Smooth muscle cell (in vitro differentiated cells): Measurements from ENCODE around the gene DOCK1. TPM values are rescaled to one million over a fixed set of nuclear protein-coding genes. Genes with fewer than 3 reads are reported as not detected.

Experiments
- DNase-seq: peaks from one replicate; lab custom pipeline; 2025; ENCODE audit not compliant: unreplicated experiment; lab: John Stamatoyannopoulos, UW
- H2AFZ ChIP-seq: fragments of 200-600 bp; sonication (generic); 2 replicates; pipeline ENCODE4 v1.6.0; 2016; ENCODE audit warnings: antibody characterized with exemption, low read depth, mild to moderate bottlenecking
- H3F3A ChIP-seq: fragments of 200-600 bp; sonication (generic); 2 replicates; pipeline ENCODE4 v1.6.0; 2017; ENCODE audit warnings: antibody characterized with exemption, low read depth
- H3K27ac ChIP-seq: fragments of 200-600 bp; sonication (generic); 2 replicates; pipeline ENCODE4 v1.5.1; 2016; ENCODE audit warnings: low read depth, mild to moderate bottlenecking
- H3K27me3 ChIP-seq: fragments of 200-600 bp; sonication (generic); 2 replicates; pipeline ENCODE4 v1.6.1; 2016; ENCODE audit warnings: low read depth, mild to moderate bottlenecking
- H3K36me3 ChIP-seq: fragments of 200-600 bp; sonication (generic); 2 replicates; pipeline ENCODE4 v1.5.1; 2016; ENCODE audit warnings: low read depth
- H3K4me1 ChIP-seq: fragments of 200-600 bp; sonication (generic); 2 replicates; pipeline ENCODE4 v1.5.1; 2016; ENCODE audit warnings: low read depth
- H3K4me2 ChIP-seq: fragments of 200-600 bp; sonication (generic); 2 replicates; pipeline ENCODE4 v1.6.0; 2016; ENCODE audit warnings: mild to moderate bottlenecking
- H3K4me3 ChIP-seq: fragments of 200-600 bp; sonication (generic); 2 replicates; pipeline ENCODE4 v1.5.1; 2016; ENCODE audit warnings: mild to moderate bottlenecking
- H3K79me2 ChIP-seq: fragments of 200-600 bp; sonication (generic); 2 replicates; pipeline ENCODE4 v1.6.0; 2016; ENCODE audit warnings: low read depth, mild to moderate bottlenecking
- H3K9ac ChIP-seq: fragments of 200-600 bp; sonication (generic); 2 replicates; pipeline ENCODE4 v1.6.0; 2016; ENCODE audit warnings: low read depth
- H3K9me3 ChIP-seq: fragments of 200-600 bp; sonication (generic); replicated peaks from 2 replicates; pipeline ENCODE4 v1.5.1; 2016; ENCODE audit warnings: low read depth
- H4K20me1 ChIP-seq: fragments of 200-600 bp; sonication (generic); 2 replicates; pipeline ENCODE4 v1.6.0; 2016; ENCODE audit warnings: low read depth
- CTCF ChIP-seq: fragments of 200-600 bp; sonication (generic); IDR thresholded peaks from 2 replicates; pipeline ENCODE4 v1.5.1; 2017; ENCODE audit warnings: borderline replicate concordance, mild to moderate bottlenecking, antibody characterized with exemption; ENCODE audit not compliant: insufficient read depth, poor library complexity, severe bottlenecking
- WGBS: methylation state at CpG from one replicate; pipeline ENCODE4 v1.1.7; 2016; ENCODE audit warnings: low lambda C conversion rate; 5-methylcytosine and 5-hydroxymethylcytosine counted together
- polyA plus RNA-seq: library from polyadenylated mRNA; unstranded; fragments of >200 nt; fragmentation: Nextera tagmentation; extraction: Ambion mirVana; gene quantifications from 2 replicates; pipeline ENCODE4 v1.2.1, GENCODE V29; 2016
- total RNA-seq: library from RNA; depleted of rRNA; stranded (reverse); fragments of >200 nt; gene quantifications from 2 replicates; pipeline ENCODE4 v1.2.3, GENCODE V29; 2014

Gene DOCK1
- total and polyA plus RNA-seq, 2 experiments from 2014 or later: 18.4 to 37.1 TPM

DNA sequence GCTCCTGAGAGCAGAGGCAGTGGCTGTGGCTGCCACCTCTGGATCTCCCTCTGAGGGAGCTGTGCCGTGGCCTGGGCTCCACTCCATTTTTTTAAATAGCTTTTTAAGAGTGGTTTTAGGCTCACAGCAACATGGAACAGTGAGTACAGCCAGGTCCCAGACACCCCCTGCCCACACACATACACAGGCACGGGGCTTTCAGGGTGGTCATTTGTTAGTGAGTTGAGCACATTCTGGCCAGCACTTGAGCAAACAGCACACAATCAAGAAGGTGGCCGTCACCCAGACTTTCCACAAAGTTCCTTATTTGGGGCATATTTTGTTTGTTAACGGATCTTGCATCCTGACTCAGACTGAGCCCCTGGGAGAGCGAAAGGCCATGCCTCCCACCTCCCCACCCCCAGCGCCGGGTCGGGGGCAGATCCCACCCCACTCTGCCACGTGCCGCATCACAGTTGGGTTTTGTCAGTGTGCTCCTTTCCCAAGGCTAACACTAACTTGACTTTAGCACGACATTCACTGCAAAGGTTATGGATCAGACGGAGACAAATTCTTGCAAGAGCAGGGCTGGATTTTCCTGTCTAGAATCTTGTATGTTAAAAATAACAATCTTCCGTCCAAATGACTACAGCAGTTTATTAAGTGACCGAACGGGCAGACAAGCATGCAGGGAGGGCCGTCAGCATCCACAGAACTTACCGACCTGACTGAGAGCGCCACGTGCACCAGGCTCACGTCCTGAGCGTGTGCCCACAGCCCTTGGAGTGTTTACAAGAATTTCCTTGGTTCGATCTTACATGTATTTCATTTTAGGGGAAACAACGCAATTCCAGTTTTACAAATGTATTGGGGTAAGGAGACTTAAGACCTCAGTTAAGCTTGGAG, 487.4 kb downstream of the DOCK1 start:
- Histone ChIP-seq H3K4me2 (no peak overlapping the region), H3K36me3 (no peaks in the 10 kb centered on the region), H2AFZ (no peak overlapping the region), H3K79me2 (no peaks in the 10 kb centered on the region), H3K9ac (no peak overlapping the region), H3K4me1 (no peaks in the 10 kb centered on the region), H4K20me1 (no peaks in the 10 kb centered on the region), H3K27ac (no peak overlapping the region), H3K4me3 (no peak overlapping the region), H3K27me3 (no peaks in the 10 kb centered on the region), H3K9me3 (no peaks in the 10 kb centered on the region), H3F3A (no peaks in the 10 kb centered on the region)
- WGBS: 69% methylated on average over 23 of the region's 23 CpGs
- no peak for TF ChIP-seq CTCF
- no peak for DNase-seq

DNA sequence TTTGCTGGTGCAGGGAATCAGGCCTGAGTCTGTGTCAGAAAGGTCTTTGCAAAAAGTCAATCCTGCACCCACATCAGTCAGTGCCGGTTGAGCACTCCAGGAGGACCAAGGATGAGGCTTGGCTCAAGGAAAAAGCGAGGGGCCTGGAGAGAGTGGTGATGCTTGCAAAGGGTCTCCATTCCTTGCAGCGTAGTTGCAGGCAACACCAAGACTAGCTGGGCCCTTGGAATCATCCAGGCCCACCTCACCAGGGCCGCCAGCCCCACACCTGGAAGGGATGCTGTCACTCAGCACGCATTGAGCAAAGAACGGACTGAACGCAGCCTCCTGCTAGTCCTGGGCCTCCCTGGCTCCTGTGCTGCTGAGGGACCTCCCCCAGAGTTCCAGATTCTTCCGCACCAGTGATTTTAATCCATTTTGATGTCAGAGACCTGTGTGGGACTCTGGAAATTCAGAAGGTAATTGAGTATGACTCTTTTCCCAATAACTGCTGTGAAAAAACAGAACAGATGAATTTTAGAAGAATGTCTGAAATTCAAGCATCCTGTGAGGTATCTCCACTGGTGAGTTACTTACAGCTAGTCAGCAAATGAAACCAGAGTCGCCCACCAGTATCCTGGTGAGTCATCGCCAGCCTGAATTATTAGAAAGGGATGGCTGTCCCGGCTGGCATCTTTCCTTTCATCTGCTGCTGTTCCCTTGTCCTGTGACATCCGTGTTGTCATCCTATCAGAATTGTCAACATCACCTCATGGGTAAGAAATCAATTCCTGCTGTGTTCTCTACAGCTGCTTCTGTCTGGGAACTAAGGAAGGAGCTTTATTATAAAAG, 493.1 kb downstream of the DOCK1 start:
- no peaks in the 10 kb centered on the region for H3K36me3 ChIP-seq
- peaks cover 5% of the 10 kb centered on the region for H3K4me1 ChIP-seq
- no peak overlapping the region for H2AFZ ChIP-seq
- H3K4me3 ChIP-seq: no peak overlapping the region
- H3K4me2 ChIP-seq: peak overlapping the region; percentile 64
- H4K20me1 ChIP-seq: peaks cover 11% of the 10 kb centered on the region
- H3K9me3 ChIP-seq: no peaks in the 10 kb centered on the region
- H3K27me3 ChIP-seq: no peaks in the 10 kb centered on the region
- H3F3A ChIP-seq: no peaks in the 10 kb centered on the region
- H3K79me2 ChIP-seq: no peaks in the 10 kb centered on the region
- no peak for DNase-seq
- no peak overlapping the region for H3K9ac ChIP-seq
- WGBS: 67% methylated on average over 11 of the region's 12 CpGs
- peak overlapping the region; percentile 58 for H3K27ac ChIP-seq
- no peak for TF ChIP-seq CTCF

DNA sequence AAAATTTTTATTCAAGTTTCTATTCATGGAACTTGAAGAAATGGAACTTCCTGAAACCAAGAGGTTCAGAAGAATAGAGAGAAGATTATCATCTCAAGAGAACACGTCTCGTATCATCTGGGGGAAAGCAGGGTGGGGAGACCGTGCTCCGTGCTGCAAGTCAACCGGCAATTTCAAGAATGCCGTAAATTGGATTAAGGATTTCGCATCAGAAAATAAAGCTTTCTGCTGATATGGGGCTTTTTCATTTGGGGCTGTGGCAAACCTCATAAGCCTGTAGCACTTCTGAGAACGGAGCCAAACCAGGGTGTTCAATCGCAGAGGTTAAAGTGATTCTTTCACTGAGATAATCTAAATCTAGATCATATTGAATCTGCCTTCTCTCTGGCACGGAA, 493.7 kb downstream of the DOCK1 start:
- TF ChIP-seq CTCF: no peak
- Histone ChIP-seq H3K27me3 (no peaks in the 10 kb centered on the region), H3K4me3 (no peak overlapping the region), H3K4me1 (peaks cover 5% of the 10 kb centered on the region), H4K20me1 (peaks cover 11% of the 10 kb centered on the region), H3K9ac (no peak overlapping the region), H3K27ac (peak overlapping the region; percentile 58), H3K36me3 (no peaks in the 10 kb centered on the region), H3K79me2 (no peaks in the 10 kb centered on the region), H3K4me2 (peak overlapping the region; percentile 64), H2AFZ (no peak overlapping the region), H3K9me3 (no peaks in the 10 kb centered on the region), H3F3A (no peaks in the 10 kb centered on the region)
- DNase-seq: no peak
- WGBS: 38% methylated on average over 10 of the region's 10 CpGs
